IMR-90 (cell line): ENCODE data around the gene DNAH8. TPM values are rescaled to one million over a fixed set of nuclear protein-coding genes. Genes with fewer than 3 reads are reported as not detected.

ENCODE experiments used
- ATAC-seq: fragments of 200-7000 bp; cut with Tn5 transposase; 2 replicates; pipeline ENCODE4 v1.9.1; 2020; ENCODE audit warnings: low read depth, mild to moderate bottlenecking, moderate library complexity
- BruUV-seq: library from RNA; stranded (reverse); fragments of 400-500 nt; replicated peaks from 2 replicates; lab custom pipeline; 2021; lab: Mats Ljungman, UMichigan
- CTCF ChIA-PET: fragments of 300-600 bp; formaldehyde crosslinking; extraction: SDS; loops from one replicate; lab custom pipeline; 2021; ENCODE audit warnings: antibody characterized with exemption; lab: Yijun Ruan, JAX
- POLR2A ChIA-PET: fragments of 300-600 bp; sonication (Branson Sonifier 250); formaldehyde crosslinking; loops from one replicate; lab custom pipeline; 2022; ENCODE audit warnings: antibody characterized with exemption; ENCODE audit not compliant: unreplicated experiment; lab: Charles Lee
- DNase-seq: peaks from one replicate; pipeline ENCODE4 v3.0.0; 2013
- H2AFZ ChIP-seq: replicated peaks from 2 replicates; pipeline ENCODE3; 2013; ENCODE audit warnings: low read length, mild to moderate bottlenecking; ENCODE audit not compliant: poor library complexity
- H2AK5ac ChIP-seq: 2 replicates; pipeline ENCODE4 v1.6.1; 2013; ENCODE audit warnings: low read depth, low read length, inconsistent platforms
- H2AK9ac ChIP-seq: replicated peaks from 2 replicates; pipeline ENCODE3; 2013; ENCODE audit warnings: mild to moderate bottlenecking, low read depth, low read length, moderate library complexity; ENCODE audit not compliant: poor library complexity
- H2BK120ac ChIP-seq: 2 replicates; pipeline ENCODE4 v1.6.1; 2013; ENCODE audit warnings: low read depth, low read length, inconsistent platforms
- H2BK15ac ChIP-seq: 3 replicates; pipeline ENCODE4 v1.6.1; 2013; ENCODE audit warnings: low read depth, low read length, inconsistent platforms
- H2BK20ac ChIP-seq: 2 replicates; pipeline ENCODE4 v1.6.1; 2013; ENCODE audit warnings: low read depth, mild to moderate bottlenecking, inconsistent platforms, low read length, moderate library complexity
- H2BK5ac ChIP-seq: 2 replicates; pipeline ENCODE4 v1.6.1; 2013; ENCODE audit warnings: mild to moderate bottlenecking, low read depth, low read length, inconsistent platforms; ENCODE audit not compliant: poor library complexity, severe bottlenecking
- H3K14ac ChIP-seq: replicated peaks from 2 replicates; pipeline ENCODE4 v1.6.1; 2013; ENCODE audit warnings: low read depth, low read length, inconsistent platforms
- H3K18ac ChIP-seq: 2 replicates; pipeline ENCODE4 v1.6.1; 2013; ENCODE audit warnings: low read depth, low read length, control low read depth
- H3K23ac ChIP-seq: 2 replicates; pipeline ENCODE4 v1.6.1; 2013; ENCODE audit warnings: low read depth, low read length, inconsistent platforms
- H3K27ac ChIP-seq: 2 replicates; pipeline ENCODE4 v1.5.1; 2013; ENCODE audit warnings: mild to moderate bottlenecking, control low read depth, low read length; ENCODE audit not compliant: insufficient read depth
- H3K27me3 ChIP-seq: 2 replicates; pipeline ENCODE4 v1.6.1; 2013; ENCODE audit warnings: low read length; ENCODE audit not compliant: control insufficient read depth, insufficient read depth
- H3K36me3 ChIP-seq: 2 replicates; pipeline ENCODE4 v1.6.1; 2013; ENCODE audit warnings: low read length, mixed read lengths; ENCODE audit not compliant: control insufficient read depth, insufficient read depth
- H3K4ac ChIP-seq: 2 replicates; pipeline ENCODE4 v1.6.1; 2013; ENCODE audit warnings: low read depth, low read length, inconsistent platforms
- H3K4me1 ChIP-seq: 2 replicates; pipeline ENCODE4 v1.6.1; 2013; ENCODE audit warnings: low read length, mixed read lengths; ENCODE audit not compliant: control insufficient read depth, insufficient read depth
- H3K4me2 ChIP-seq: 2 replicates; pipeline ENCODE4 v1.6.1; 2013; ENCODE audit warnings: low read depth, mild to moderate bottlenecking, control low read depth, low read length, moderate library complexity
- H3K4me3 ChIP-seq: 2 replicates; pipeline ENCODE4 v1.5.1; 2013; ENCODE audit warnings: low read depth, mild to moderate bottlenecking, control low read depth, low read length, moderate library complexity; ENCODE audit not compliant: insufficient read depth
- H3K56ac ChIP-seq: 2 replicates; pipeline ENCODE4 v1.6.1; 2013; ENCODE audit warnings: low read length, inconsistent platforms; ENCODE audit not compliant: insufficient read depth; ENCODE audit errors: extremely low read depth
- H3K79me1 ChIP-seq, 2 experiments: 2 replicates each; pipeline ENCODE4 v1.6.1; 2013; ENCODE audit warnings: low read length in 2 of 2, inconsistent platforms in 1 of 2, low read depth in 1 of 2
- H3K9ac ChIP-seq: 2 replicates; pipeline ENCODE4 v1.6.1; 2013; ENCODE audit warnings: low read depth, low read length, control low read depth
- H3K9me1 ChIP-seq: 2 replicates; pipeline ENCODE4 v1.6.1; 2013; ENCODE audit warnings: low read length, inconsistent platforms; ENCODE audit not compliant: insufficient read depth
- H3K9me3 ChIP-seq: 2 replicates; pipeline ENCODE4 v1.6.1; 2013; ENCODE audit warnings: low read length; ENCODE audit not compliant: control insufficient read depth, insufficient read depth
- H4K20me1 ChIP-seq: 2 replicates; pipeline ENCODE4 v1.6.1; 2013; ENCODE audit warnings: low read length, inconsistent platforms; ENCODE audit not compliant: insufficient read depth
- H4K5ac ChIP-seq: 2 replicates; pipeline ENCODE4 v1.6.1; 2013; ENCODE audit warnings: mild to moderate bottlenecking, low read depth, low read length, control low read depth
- H4K8ac ChIP-seq, 2 experiments: 2 replicates each; pipeline ENCODE4 v1.6.1; 2013; ENCODE audit warnings: low read depth in 2 of 2, low read length in 2 of 2, control low read depth in 1 of 2, inconsistent platforms in 1 of 2
- H4K91ac ChIP-seq: 2 replicates; pipeline ENCODE4 v1.6.1; 2013; ENCODE audit warnings: low read depth, low read length, inconsistent platforms; ENCODE audit not compliant: insufficient read depth
- BHLHE40 ChIP-seq: fragments of 150-350 bp; IDR thresholded peaks from 2 replicates; pipeline ENCODE4 v1.6.1; 2016; ENCODE audit warnings: mild to moderate bottlenecking, low read depth, low read length
- CEBPB ChIP-seq: IDR thresholded peaks from 2 replicates; pipeline ENCODE4 v1.6.1; 2012; ENCODE audit warnings: low read depth, low read length, improper control_type of control experiment
- CHD1 ChIP-seq: IDR thresholded peaks from 2 replicates; pipeline ENCODE4 v1.6.1; 2012; ENCODE audit warnings: low read depth, low read length, improper control_type of control experiment
- CTCF ChIP-seq: conservative IDR thresholded peaks from 2 replicates; pipeline ENCODE4 v1.5.1; 2012; ENCODE audit warnings: mild to moderate bottlenecking, low read depth, low read length, improper control_type of control experiment
- FOS ChIP-seq: fragments of 150-350 bp; IDR thresholded peaks from 2 replicates; pipeline ENCODE4 v1.6.1; 2016; ENCODE audit warnings: low read depth, low read length
- MAFK ChIP-seq: IDR thresholded peaks from 2 replicates; pipeline ENCODE4 v1.6.1; 2012; ENCODE audit warnings: low read depth, low read length, improper control_type of control experiment
- MAZ ChIP-seq: IDR thresholded peaks from 2 replicates; pipeline ENCODE4 v1.6.1; 2012; ENCODE audit warnings: low read depth, mild to moderate bottlenecking, low read length, improper control_type of control experiment, moderate library complexity, borderline replicate concordance
- MXI1 ChIP-seq: IDR thresholded peaks from 2 replicates; pipeline ENCODE4 v1.6.1; 2012; ENCODE audit warnings: low read depth, mild to moderate bottlenecking, low read length, moderate library complexity, borderline replicate concordance
- NFE2L2 ChIP-seq: fragments of 150-350 bp; IDR thresholded peaks from 2 replicates; pipeline ENCODE4 v1.6.1; 2016; ENCODE audit warnings: low read depth, mild to moderate bottlenecking, low read length
- POLR2A ChIP-seq: IDR thresholded peaks from 2 replicates; pipeline ENCODE4 v1.6.1; 2012; ENCODE audit warnings: mild to moderate bottlenecking, low read depth, low read length
- RAD21 ChIP-seq: IDR thresholded peaks from 2 replicates; pipeline ENCODE4 v1.6.1; 2012; ENCODE audit warnings: low read length, improper control_type of control experiment
- RCOR1 ChIP-seq: IDR thresholded peaks from 2 replicates; pipeline ENCODE4 v1.6.1; 2012; ENCODE audit warnings: mild to moderate bottlenecking, low read length, improper control_type of control experiment; ENCODE audit not compliant: insufficient replicate concordance
- RFX5 ChIP-seq: IDR thresholded peaks from 2 replicates; pipeline ENCODE4 v1.8.0; 2012; ENCODE audit warnings: low read depth, mild to moderate bottlenecking, low read length, moderate library complexity
- SMC3 ChIP-seq: fragments of 150-350 bp; IDR thresholded peaks from 2 replicates; pipeline ENCODE4 v1.6.1; 2016; ENCODE audit warnings: low read depth, mild to moderate bottlenecking, antibody characterized with exemption, low read length, moderate library complexity
- USF2 ChIP-seq: fragments of 150-350 bp; IDR thresholded peaks from 2 replicates; pipeline ENCODE4 v1.6.1; 2017; ENCODE audit warnings: mild to moderate bottlenecking, antibody characterized with exemption, low read length, low read depth
- WGBS, 2 experiments: methylation state at CpG; one replicate each; pipeline versions ENCODE4 v1.1.5 to v1.1.7; 2013; ENCODE audit warnings: missing lambda C conversion rate in 2 of 2; ENCODE audit not compliant: insufficient read length in 1 of 2; ENCODE audit errors: extremely low coverage in 2 of 2; 5-methylcytosine and 5-hydroxymethylcytosine counted together
- dilution Hi-C: fragments of 300-500 bp; cut with HindIII; formaldehyde crosslinking; loops from one replicate; pipeline ENCODE4 v1.14.3; 2018; ENCODE audit warnings: low sequenced_read_pairs; ENCODE audit not compliant: unreplicated experiment
- in situ Hi-C: fragments of 300-500 bp; cut with MboI; formaldehyde crosslinking; loops from 3 replicates; pipeline ENCODE4 v1.14.3; 2019; ENCODE audit warnings: low sequenced_read_pairs, inconsistent platforms, mixed read lengths
- intact Hi-C: fragments of 100-400 bp; cut with micrococcal nuclease; formaldehyde crosslinking; loops from 2 replicates; pipeline ENCODE4 v1.10.0; 2022
- polyA plus RNA-seq, 3 experiments: library from polyadenylated mRNA; depleted of rRNA; stranded (reverse); fragments of >200 nt; gene quantifications; 2 replicates each; pipeline ENCODE4 v1.2.3, GENCODE V29; 2012; ENCODE audit warnings: low replicate concordance in 1 of 3
- total RNA-seq: library from RNA; depleted of rRNA; stranded (reverse); fragments of >200 nt; gene quantifications from 2 replicates; pipeline ENCODE4 v1.2.3, GENCODE V29; 2012
- TF ChIP-seq, protein P1 (sequence below): fragments of 150-350 bp; IDR thresholded peaks from 2 replicates; pipeline ENCODE4 v1.6.1; 2016; ENCODE audit warnings: low read depth, mild to moderate bottlenecking, low read length, moderate library complexity, borderline replicate concordance

The DNAH8 gene
- total and polyA plus RNA-seq, 2 of the 4 experiments (the other 2 are of a cell fraction), result not detected

- H2BK120ac ChIP-seq, result no peak overlapping the region
- no peak for TF ChIP-seq MXI1
- TF ChIP-seq CHD1, result no peak
- TF ChIP-seq USF2, result no peak
- TF ChIP-seq MAZ, result no peak
- TF ChIP-seq RFX5, result no peak
- no peak for TF ChIP-seq RCOR1
- no peak for TF ChIP-seq MAFK
- TF ChIP-seq, protein P1, sequence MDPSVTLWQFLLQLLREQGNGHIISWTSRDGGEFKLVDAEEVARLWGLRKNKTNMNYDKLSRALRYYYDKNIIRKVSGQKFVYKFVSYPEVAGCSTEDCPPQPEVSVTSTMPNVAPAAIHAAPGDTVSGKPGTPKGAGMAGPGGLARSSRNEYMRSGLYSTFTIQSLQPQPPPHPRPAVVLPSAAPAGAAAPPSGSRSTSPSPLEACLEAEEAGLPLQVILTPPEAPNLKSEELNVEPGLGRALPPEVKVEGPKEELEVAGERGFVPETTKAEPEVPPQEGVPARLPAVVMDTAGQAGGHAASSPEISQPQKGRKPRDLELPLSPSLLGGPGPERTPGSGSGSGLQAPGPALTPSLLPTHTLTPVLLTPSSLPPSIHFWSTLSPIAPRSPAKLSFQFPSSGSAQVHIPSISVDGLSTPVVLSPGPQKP, result no peak
- TF ChIP-seq RAD21, result no peak
- no peak for TF ChIP-seq SMC3
- TF ChIP-seq FOS, result no peak
- no peak for TF ChIP-seq BHLHE40
- no peak for TF ChIP-seq NFE2L2
- TF ChIP-seq CEBPB, result no peak
- TF ChIP-seq CTCF, result no peak
- no peak for TF ChIP-seq POLR2A
- no peaks in the 10 kb centered on the region for H3K9me3 ChIP-seq
- no peak overlapping the region for H4K91ac ChIP-seq
- no peak overlapping the region for H3K14ac ChIP-seq
- no peaks in the 10 kb centered on the region for H4K20me1 ChIP-seq
- WGBS, 2 experiments, result no CpG with 5 or more reads among the region's 6 CpGs
- H2BK20ac ChIP-seq, result no peak overlapping the region
- no TSS peak for BruUV-seq
- intact Hi-C loops (no loop called here), in situ Hi-C loops (no loop called here), dilution Hi-C loops (no loop called here)
- H3K4me3 ChIP-seq, result no peak overlapping the region
- H3K9me1 ChIP-seq, result no peaks in the 10 kb centered on the region
- peaks cover 2% of the 10 kb centered on the region; the same call in 1 of the 2 replicates for H3K27me3 ChIP-seq
- ChIA-PET POLR2A (no interaction called here), CTCF (no interaction called here)
- ATAC-seq (no peak), DNase-seq (no peak)
- no peak overlapping the region for H3K9ac ChIP-seq
- no peak overlapping the region for H2BK15ac ChIP-seq
- H2AK9ac ChIP-seq, result no peak overlapping the region
- no peak overlapping the region for H4K5ac ChIP-seq
- H3K23ac ChIP-seq, result no peak overlapping the region
- H3K4me1 ChIP-seq, result no peaks in the 10 kb centered on the region
- no peak overlapping the region for H3K27ac ChIP-seq
- H2AFZ ChIP-seq, result no peak overlapping the region
- no peak overlapping the region for H2BK5ac ChIP-seq
- no peak overlapping the region for H2AK5ac ChIP-seq
- H3K79me1 ChIP-seq, result no peaks in the 10 kb centered on the region
- H3K4me2 ChIP-seq, result no peak overlapping the region
- H3K4ac ChIP-seq, result no peak overlapping the region
- H3K18ac ChIP-seq, result no peak overlapping the region
- H3K56ac ChIP-seq, result no peak overlapping the region
- no peak overlapping the region for H4K8ac ChIP-seq
- no peaks in the 10 kb centered on the region for H3K36me3 ChIP-seq
Observed at GRCh38 chr6:38796850-38797249, 81.7 kb downstream of the DNAH8 start.
